ENCODE results near the gene DUSP28.

- TF ChIP-seq POLR2A (IDR thresholded peaks at IDR 0.05) (no peak), POLR2AphosphoS5 (IDR thresholded peaks at IDR 0.05) (no peak), CTCF (IDR thresholded peaks at IDR 0.05) (no peak)
Observed at GRCh38 chr2:240589850-240590525, 29.8 kb downstream of the DUSP28 start.

All from transverse colon (tissue), 4 donors.